Ramos (cell line): Measurements from ENCODE around the gene SP100.
"Not testable (repeated sequence)": the region's sequence is repeated elsewhere in the genome, so short reads cannot be mapped to it uniquely, and the experiment has no call there.

ENCODE experiments used
- in situ Hi-C: fragments of 300-500 bp; cut with MboI; formaldehyde crosslinking; loops from one replicate; pipeline ENCODE4 v1.14.3; 2022; ENCODE audit warnings: low sequenced_read_pairs; ENCODE audit not compliant: unreplicated experiment

The SP100 gene

DNA sequence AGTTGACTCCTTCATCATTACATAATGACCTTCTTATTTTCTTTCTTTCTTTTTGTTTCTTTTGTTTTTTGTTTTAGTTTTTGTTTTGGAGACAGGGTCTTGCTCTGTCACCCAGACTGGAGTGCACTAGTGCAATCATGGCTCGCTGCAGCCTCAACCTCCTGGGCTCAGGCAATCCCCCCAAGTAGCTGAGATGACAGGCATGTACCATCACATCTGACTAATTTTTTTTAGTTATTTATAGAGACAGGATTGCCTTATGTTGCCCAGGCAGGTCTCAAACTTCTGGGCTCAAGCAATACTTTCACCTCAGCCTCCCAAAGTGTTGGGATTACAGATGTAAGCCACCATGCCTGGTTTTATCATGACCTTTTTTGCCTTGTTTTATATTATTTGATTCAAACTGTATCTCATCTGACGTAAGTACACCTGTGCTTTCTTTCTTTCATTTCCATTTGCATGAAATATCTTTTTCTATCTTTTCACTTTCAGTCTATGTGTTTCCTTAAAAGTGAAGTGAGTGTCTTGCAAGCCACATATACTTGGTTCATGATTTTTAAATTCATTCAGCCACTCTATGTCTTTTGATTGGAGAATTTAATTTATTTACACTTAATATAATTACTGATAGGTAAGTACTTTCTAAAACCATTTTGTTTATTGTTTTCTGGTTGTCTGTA lies 39.1 kb downstream of the SP100 start:
- in situ Hi-C loops, result no loop called here

- in situ Hi-C loops, result no loop called here
Observed at GRCh38 chr2:230457073-230457768, 41.2 kb downstream of the SP100 start.

GRCh38 chr2:230457793-230458192 lies 41.8 kb downstream of the SP100 start:
- in situ Hi-C loops, result no loop called here

- in situ Hi-C loops, result no loop called here
Observed at GRCh38 chr2:230459216-230459615, 43.2 kb downstream of the SP100 start.

DNA sequence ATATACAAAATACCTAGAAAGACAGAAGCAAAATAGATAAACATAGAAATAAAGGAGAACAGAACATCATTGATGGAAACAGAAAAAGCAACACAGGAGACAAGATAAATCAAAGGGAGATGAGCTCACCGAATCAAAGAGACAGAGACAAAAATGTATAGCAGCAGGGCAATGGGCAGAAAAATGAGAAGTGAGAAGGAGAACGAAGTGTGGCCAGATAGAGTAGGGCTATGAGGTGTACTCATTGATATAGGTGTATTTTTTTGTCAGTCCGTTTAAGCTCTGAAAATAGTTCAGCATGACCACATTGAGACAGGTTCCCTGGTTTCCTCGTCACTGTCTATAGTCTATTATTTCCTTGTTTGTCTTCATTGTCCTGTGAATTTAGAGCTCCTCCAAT lies 55.1 kb downstream of the SP100 start:
- in situ Hi-C loops, result no loop called here

GRCh38 chr2:230472621-230473018 lies 56.6 kb downstream of the SP100 start:
- in situ Hi-C loops, result no loop called here

DNA sequence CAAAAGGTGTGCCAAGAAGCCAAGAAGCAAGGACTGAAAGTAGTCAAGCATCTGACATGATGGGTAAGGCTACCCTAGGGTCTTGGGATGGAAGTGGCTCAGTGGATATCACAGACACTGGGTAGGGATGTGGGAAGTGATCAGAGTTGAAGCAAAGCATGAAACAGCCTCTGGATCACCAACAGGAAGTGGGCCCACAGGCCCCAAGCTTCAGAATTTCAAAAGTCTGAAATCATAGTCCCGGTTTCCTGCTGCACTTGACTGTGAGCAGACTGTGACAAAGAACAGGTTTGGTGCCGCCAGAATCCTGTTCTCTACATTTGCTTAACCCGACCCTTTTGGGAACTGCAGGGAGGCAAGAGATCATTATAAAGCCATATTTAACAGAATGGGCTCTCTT lies 57.4 kb downstream of the SP100 start:
- in situ Hi-C loops, result no loop called here

DNA sequence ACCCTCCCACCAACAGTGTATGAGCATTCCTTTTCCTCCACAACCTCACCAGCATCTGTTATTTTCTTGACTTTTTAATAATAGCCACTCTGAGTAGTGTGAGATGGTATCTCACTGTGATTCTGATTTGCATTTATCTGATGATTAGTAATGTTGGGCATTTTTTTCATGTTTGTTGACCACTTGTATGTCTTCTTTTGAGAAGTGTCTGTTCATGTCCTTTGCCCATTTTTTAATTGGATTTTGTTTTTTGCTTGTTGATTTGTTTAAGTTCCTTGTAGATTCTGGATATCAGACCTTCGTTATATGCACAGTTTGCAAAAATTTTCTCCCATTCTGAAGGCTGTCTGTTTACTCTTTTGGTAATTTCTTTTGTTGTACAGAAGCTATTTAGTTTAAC lies 59.1 kb downstream of the SP100 start:
- in situ Hi-C loops, result no loop called here

DNA sequence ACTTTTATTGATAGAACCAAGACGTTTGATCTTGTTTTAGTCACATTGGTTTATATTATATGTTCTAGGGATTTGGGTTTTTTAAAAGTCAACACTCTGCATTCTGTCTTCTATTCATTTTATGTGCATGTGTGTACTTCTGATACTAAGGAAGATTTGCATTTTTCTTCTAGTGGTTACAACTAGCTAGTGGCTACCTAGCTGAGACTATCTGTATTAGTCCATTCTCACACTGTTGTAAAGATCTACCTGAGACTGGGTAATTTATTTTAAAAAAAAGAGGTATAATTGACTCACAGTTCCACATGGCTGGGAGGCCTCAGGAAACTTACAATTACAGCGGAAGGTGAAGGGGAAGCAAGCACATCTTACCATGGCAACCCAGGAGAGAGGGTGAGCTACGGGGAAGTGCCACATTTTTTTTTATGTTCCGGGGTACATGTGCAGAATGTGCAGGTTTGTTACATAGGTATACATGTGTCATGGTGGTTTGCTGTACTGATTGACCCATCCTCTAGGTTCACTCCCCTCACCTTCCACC lies 69.9 kb downstream of the SP100 start:
- in situ Hi-C loops, result no loop called here

DNA sequence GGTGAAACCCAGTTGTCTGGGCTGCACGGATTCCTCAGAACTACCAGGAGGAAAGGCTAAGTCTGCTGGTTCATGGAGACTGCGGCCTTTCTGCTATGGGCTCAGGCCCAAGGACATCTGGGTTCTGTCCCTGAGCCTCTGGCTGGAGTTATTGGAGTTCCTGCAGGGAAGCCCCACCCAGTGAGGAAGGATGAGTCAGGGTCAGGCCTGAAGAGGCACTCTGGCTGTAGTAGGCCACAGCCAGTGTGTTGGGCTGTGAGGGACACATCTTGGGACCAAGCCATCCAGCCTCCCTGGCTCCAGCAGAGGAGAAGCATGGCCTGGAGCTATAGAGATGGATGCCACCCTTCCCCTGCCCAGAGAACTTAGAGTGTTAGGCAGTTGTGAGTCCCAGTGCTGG lies 75.2 kb downstream of the SP100 start:
- in situ Hi-C loops, result not testable (repeated sequence)

GRCh38 chr2:230492107-230492506 lies 76.1 kb downstream of the SP100 start:
- in situ Hi-C loops, result no loop called here

- in situ Hi-C loops, result no loop called here
Observed at GRCh38 chr2:230494980-230495379, 79.0 kb downstream of the SP100 start.

DNA sequence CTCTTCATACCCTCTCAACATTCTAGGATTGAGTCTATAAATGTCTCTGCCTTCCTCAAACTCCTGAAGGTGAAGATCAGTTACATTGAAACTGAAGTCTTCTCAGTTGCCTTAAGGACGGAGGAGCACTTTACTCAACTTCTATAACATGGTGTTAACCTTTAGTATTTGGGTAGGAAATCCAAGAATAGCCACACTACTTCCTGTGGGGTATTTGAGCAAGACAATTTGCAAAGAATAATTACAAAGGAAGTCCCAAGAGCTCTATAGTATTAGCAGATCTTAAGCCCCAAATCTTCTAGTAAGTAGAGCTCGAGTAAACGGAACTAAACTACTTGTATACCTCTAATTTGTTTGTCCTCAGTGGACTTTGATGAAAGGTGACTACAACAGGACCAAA lies 80.9 kb downstream of the SP100 start:
- in situ Hi-C loops, result no loop called here

- in situ Hi-C loops, result no loop called here
Observed at GRCh38 chr2:230498506-230499107, 82.6 kb downstream of the SP100 start.

DNA sequence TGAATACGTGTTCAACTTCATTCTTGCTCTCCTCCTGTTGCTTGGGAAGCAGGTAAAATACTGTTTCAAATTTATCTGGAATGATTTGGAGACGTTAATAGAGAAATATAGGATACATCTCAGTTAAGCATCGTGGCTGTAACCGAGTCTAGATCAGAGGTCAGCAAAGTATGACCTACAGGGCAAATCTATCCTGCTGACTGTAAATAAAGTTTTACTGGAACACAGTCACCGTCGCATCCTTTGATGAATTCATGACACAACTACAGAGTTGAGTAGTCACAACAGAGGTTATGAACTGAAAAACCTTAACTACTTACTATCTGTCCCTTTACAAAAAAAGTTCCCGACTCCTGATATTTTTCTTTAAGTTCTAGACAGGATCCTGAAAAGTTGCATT lies 86.6 kb downstream of the SP100 start:
- in situ Hi-C loops, result no loop called here

- in situ Hi-C loops, result no loop called here
Observed at GRCh38 chr2:230503798-230504197, 87.8 kb downstream of the SP100 start.

DNA sequence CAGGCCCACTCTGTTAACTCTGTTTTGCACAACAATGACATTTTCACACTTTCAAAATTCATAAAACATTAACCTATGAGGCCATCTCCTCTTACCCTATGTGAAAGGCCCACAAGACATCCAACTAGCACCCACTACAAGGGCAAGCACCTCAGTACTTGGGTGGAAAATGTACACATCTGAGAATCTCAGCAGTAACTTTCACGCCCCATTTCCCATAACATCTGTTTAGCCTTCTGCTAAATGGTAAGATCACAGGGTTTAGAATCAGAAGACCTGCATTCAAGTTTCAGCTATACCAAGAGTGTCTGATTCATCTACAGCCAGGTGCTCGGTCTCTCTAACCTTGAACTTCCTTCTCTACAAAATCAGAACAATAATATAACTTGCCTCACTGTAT lies 89.2 kb downstream of the SP100 start:
- in situ Hi-C loops, result no loop called here

GRCh38 chr2:230512955-230513748 lies 97.2 kb downstream of the SP100 start:
- in situ Hi-C loops, result no loop called here

DNA sequence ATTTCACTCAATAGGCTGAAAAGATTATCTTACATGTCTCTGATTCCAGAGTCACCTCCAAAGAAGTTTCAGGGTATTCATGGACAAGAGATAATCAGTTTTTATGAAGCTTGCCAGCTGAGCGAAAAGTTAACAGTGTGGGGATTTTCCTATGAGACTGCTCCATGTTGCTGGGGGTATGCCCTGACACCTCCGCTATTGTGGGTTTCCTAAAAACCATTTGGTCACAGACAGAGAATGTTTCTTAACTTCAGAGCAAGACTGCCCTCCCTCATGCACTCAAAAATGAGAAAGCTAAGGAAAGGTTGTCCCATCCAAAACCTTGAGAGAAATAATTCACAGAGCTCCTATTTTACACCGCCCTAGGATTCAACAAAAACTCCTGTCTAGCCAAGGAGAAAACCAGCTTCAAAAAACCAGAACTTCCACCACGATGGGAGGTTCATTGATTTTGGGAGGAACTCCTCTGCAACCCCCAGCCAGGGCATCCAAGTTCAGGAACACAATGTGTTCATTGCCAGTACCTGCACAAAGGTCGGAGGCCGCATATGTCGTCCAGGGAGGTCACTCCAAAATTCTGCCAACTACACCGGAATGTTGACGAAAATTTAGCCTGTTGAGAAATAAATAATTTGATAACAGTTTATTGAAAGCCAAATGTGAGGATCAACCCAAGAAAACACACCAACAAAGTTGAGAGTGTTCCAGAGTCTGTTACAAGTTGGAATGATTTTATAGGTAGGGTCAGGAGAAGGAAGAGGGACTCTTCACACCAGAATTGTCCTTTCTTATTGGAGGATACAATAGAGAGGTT lies 104.3 kb downstream of the SP100 start:
- in situ Hi-C loops, result no loop called here

- in situ Hi-C loops, result no loop called here
Observed at GRCh38 chr2:230520875-230521155, 104.8 kb downstream of the SP100 start.
